ENCODE data around the gene FBXO38. TPM values are rescaled to one million over a fixed set of nuclear protein-coding genes. Genes with fewer than 3 reads are reported as not detected.

FBXO38 gene
- total RNA-seq, 1 experiment from 2014 or later = 36.3 TPM

DNA sequence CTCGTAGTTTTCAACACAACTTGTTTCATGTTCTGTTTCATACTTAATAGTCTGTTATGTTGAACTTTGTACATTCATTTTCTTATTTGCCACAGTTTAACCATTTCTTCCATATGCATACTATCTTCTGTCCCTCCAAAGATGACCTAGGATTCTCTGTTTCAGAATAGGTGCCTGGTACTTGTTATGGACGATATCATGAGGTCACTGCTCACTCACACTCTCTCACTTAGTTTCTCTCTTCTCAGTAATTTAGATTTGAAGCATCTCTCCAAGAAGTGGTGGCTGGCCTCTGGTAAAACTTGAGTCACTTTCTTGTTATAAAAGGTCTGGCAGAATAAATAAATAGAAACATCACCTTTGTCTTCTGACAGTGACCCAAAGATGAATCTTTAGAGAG lies 28.4 kb downstream of the FBXO38 start:
- Histone ChIP-seq H4K20me1 (ENCODE audit: insufficient read depth) (no peaks in the 10 kb centered on the region; the same call in 1 of the 2 replicates), H3K4me2 (ENCODE audit: low read length) (no peak overlapping the region), H3K9me2 (ENCODE audit: insufficient read depth) (no peaks in the 10 kb centered on the region), H2AFZ (ENCODE audit: low read depth, low read length, poor library complexity, severe bottlenecking) (no peak overlapping the region), H3K4me3 (replicated peaks in 1 of 2; ENCODE audit: low read depth in 1 of 2, low read length in 2 of 2) (no peak overlapping the region), H3K27me3 (ENCODE audit: insufficient read depth, low read length) (no peaks in the 10 kb centered on the region), H3K36me3 (ENCODE audit: control insufficient read depth in 1 of 2, insufficient read depth in 2 of 2, low read length in 2 of 2) (peaks cover 31 to 43% of the 10 kb centered on the region in 2 experiments), H3K27ac (ENCODE audit: low read depth, low read length) (no peak overlapping the region), H3K4me1 (ENCODE audit: control insufficient read depth in 1 of 2, insufficient read depth in 2 of 2, low read length in 2 of 2) (no peaks in the 10 kb centered on the region), H3K9ac (ENCODE audit: low read length) (no peak overlapping the region), H3K79me2 (ENCODE audit: insufficient read depth, low read length) (no peaks in the 10 kb centered on the region; the same call in 1 of the 2 replicates), H3K9me3 (ENCODE audit: control insufficient read depth in 1 of 2, insufficient read depth in 1 of 2, low read depth in 1 of 2, low read length in 2 of 2) (no peaks in the 10 kb centered on the region)
- ATAC-seq = no peak
- intact Hi-C loops (cut with micrococcal nuclease) = no loop called here
- ChIA-PET CTCF (no interaction called here), POLR2A (no interaction called here), RAD21 (ENCODE audit: low non-redundant PET in 1 of 2, low total read pairs in 2 of 2, uncharacterized antibody in 2 of 2, unreplicated experiment in 2 of 2) (no interaction called here)
- no peak for DNase-seq (ENCODE audit: low read depth, low spot score)
- BruUV-seq (replicated peaks) = no TSS peak
- TF ChIP-seq SIN3A (IDR thresholded peaks at IDR 0.05; ENCODE audit: low read depth) = no peak
- no peak for TF ChIP-seq CBX3 (IDR thresholded peaks at IDR 0.05; ENCODE audit: low read depth)
- TF ChIP-seq ZFX (IDR thresholded peaks at IDR 0.05) = no peak
- no peak for TF ChIP-seq EGR1 (IDR thresholded peaks at IDR 0.05; ENCODE audit: low read depth)
- TF ChIP-seq, protein P1, sequence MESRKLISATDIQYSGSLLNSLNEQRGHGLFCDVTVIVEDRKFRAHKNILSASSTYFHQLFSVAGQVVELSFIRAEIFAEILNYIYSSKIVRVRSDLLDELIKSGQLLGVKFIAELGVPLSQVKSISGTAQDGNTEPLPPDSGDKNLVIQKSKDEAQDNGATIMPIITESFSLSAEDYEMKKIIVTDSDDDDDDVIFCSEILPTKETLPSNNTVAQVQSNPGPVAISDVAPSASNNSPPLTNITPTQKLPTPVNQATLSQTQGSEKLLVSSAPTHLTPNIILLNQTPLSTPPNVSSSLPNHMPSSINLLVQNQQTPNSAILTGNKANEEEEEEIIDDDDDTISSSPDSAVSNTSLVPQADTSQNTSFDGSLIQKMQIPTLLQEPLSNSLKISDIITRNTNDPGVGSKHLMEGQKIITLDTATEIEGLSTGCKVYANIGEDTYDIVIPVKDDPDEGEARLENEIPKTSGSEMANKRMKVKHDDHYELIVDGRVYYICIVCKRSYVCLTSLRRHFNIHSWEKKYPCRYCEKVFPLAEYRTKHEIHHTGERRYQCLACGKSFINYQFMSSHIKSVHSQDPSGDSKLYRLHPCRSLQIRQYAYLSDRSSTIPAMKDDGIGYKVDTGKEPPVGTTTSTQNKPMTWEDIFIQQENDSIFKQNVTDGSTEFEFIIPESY (IDR thresholded peaks at IDR 0.05; ENCODE audit: extremely low read depth, insufficient replicate concordance, low read length) = no peak
- no peak for TF ChIP-seq REST (IDR thresholded peaks at IDR 0.05; ENCODE audit: low read depth)
- TF ChIP-seq ATF3 (IDR thresholded peaks at IDR 0.05) = no peak
- no peak for TF ChIP-seq YY1 (IDR thresholded peaks at IDR 0.05; ENCODE audit: extremely low read depth, insufficient replicate concordance, low read depth, low read length)
- TF ChIP-seq SRF (IDR thresholded peaks at IDR 0.05; ENCODE audit: low read depth) = no peak
- TF ChIP-seq ELF1 (IDR thresholded peaks at IDR 0.05; ENCODE audit: borderline replicate concordance, low read depth) = no peak
- no peak for TF ChIP-seq SP1 (IDR thresholded peaks at IDR 0.05; ENCODE audit: low read depth)
- TF ChIP-seq POLR2A (IDR thresholded peaks at IDR 0.05; ENCODE audit: borderline replicate concordance, extremely low read depth, insufficient read depth, insufficient read length) = no peak

Data from HCT116 (cell line).